ES-I3 (cell line): ENCODE data around the gene PNLIPRP2.

Experiments used
- H3K36me3 ChIP-seq: 2 replicates; pipeline ENCODE4 v1.6.1; 2013; ENCODE audit warnings: mild to moderate bottlenecking, low read length, control low read depth, moderate library complexity; ENCODE audit not compliant: insufficient read depth
- H3K4me1 ChIP-seq: 2 replicates; pipeline ENCODE4 v1.6.1; 2013; ENCODE audit warnings: mild to moderate bottlenecking, control low read depth, low read length; ENCODE audit not compliant: insufficient read depth
- H3K9ac ChIP-seq: 2 replicates; pipeline ENCODE4 v1.6.1; 2013; ENCODE audit warnings: low read depth, mild to moderate bottlenecking, low read length, moderate library complexity
- H3K9me3 ChIP-seq: 2 replicates; pipeline ENCODE4 v1.6.1; 2013; ENCODE audit warnings: mild to moderate bottlenecking, low read length, moderate library complexity; ENCODE audit not compliant: control insufficient read depth, insufficient read depth

Gene PNLIPRP2

DNA sequence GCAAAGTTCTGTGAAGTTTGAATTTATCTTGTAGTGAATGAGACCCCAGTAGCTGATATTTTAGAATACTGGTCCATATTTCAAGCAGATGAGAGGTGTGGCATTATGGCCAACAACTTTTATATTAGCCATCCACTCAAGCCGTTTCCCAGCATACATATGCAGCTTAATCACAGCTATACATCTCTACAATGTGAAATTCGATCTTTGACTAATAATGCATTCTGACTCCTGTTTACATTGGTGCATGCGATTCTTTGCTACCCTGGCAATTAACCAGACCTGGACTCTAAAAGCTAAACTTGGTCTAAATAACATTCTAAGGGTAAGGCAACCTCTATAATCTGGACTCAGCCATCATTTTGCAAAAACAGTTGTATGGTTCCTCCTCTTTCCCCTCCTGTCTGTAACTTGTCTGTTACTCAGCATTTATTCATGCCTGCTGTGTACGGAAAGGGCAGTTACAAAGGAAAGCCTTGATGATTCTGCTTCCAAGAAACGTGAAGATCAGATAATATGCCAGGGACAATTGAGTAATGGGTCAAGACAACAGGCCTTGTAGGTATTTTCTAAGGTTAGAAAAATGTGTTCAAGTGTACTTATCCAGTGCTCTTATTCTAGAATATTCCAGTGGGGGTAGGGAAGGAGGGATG lies 50.6 kb downstream of the PNLIPRP2 start:
- no peaks in the 10 kb centered on the region for H3K9me3 ChIP-seq
- H3K4me1 ChIP-seq, result peaks cover 8% of the 10 kb centered on the region
- H3K36me3 ChIP-seq, result no peaks in the 10 kb centered on the region
- no peak overlapping the region for H3K9ac ChIP-seq

GRCh38 chr10:116672891-116673290 lies 52.1 kb downstream of the PNLIPRP2 start:
- no peak overlapping the region for H3K9ac ChIP-seq
- no peaks in the 10 kb centered on the region for H3K9me3 ChIP-seq
- H3K4me1 ChIP-seq, result peaks cover 8% of the 10 kb centered on the region
- H3K36me3 ChIP-seq, result no peaks in the 10 kb centered on the region

GRCh38 chr10:116673866-116674265 lies 53.1 kb downstream of the PNLIPRP2 start:
- H3K4me1 ChIP-seq, result peaks cover 8% of the 10 kb centered on the region

GRCh38 chr10:116674901-116675423 lies 54.2 kb downstream of the PNLIPRP2 start:
- H3K9me3 ChIP-seq, result no peaks in the 10 kb centered on the region
- no peak overlapping the region for H3K9ac ChIP-seq
- H3K4me1 ChIP-seq, result peaks cover 6% of the 10 kb centered on the region
- no peaks in the 10 kb centered on the region for H3K36me3 ChIP-seq

More at GRCh38 chr10:116673866-116674265, 53.1 kb downstream of the PNLIPRP2 start:
- H3K36me3 ChIP-seq, result no peaks in the 10 kb centered on the region
- H3K9me3 ChIP-seq, result no peaks in the 10 kb centered on the region
- H3K9ac ChIP-seq, result no peak overlapping the region

GRCh38 chr10:116676118-116676517 lies 55.4 kb downstream of the PNLIPRP2 start:
- H3K9me3 ChIP-seq, result no peaks in the 10 kb centered on the region
- peaks cover 5% of the 10 kb centered on the region for H3K4me1 ChIP-seq
- H3K36me3 ChIP-seq, result no peaks in the 10 kb centered on the region
- H3K9ac ChIP-seq, result no peak overlapping the region

- Histone ChIP-seq H3K9ac (no peak overlapping the region), H3K9me3 (no peaks in the 10 kb centered on the region), H3K36me3 (no peaks in the 10 kb centered on the region; the same call in 1 of the 2 replicates), H3K4me1 (no peaks in the 10 kb centered on the region; the same call in 1 of the 2 replicates)
Observed at GRCh38 chr10:116676633-116677032, 55.9 kb downstream of the PNLIPRP2 start.

- Histone ChIP-seq H3K9me3 (no peaks in the 10 kb centered on the region), H3K36me3 (no peaks in the 10 kb centered on the region; the same call in 1 of the 2 replicates), H3K9ac (no peak overlapping the region), H3K4me1 (no peaks in the 10 kb centered on the region; the same call in 1 of the 2 replicates)
Observed at GRCh38 chr10:116679351-116679750, 58.6 kb downstream of the PNLIPRP2 start.

GRCh38 chr10:116683166-116683565 lies 62.4 kb downstream of the PNLIPRP2 start:
- peaks cover 4% of the 10 kb centered on the region; the same call in 1 of the 2 replicates for H3K4me1 ChIP-seq
- H3K9me3 ChIP-seq, result no peaks in the 10 kb centered on the region
- H3K9ac ChIP-seq, result no peak overlapping the region
- no peaks in the 10 kb centered on the region; the same call in 1 of the 2 replicates for H3K36me3 ChIP-seq

DNA sequence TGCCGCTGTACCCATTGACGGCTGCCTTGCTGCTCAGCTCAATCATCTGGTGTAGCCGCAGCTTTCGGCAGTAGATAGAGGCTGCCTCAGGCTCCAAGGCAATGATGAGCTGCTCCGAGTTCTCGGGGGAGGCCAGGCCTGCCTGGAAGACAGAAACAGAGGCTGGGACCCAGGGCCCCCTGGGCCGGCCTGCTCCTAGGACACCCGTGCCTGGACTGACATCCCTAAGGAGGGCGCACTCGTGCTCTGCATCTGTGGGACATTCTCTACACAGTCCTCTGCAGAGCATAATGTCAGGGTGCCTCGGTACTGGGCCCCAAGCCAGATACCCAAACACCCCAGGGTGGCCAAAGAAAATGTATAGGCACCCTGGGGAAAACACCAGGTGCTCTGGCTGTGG lies 63.1 kb downstream of the PNLIPRP2 start:
- Histone ChIP-seq H3K36me3 (no peaks in the 10 kb centered on the region; the same call in 1 of the 2 replicates), H3K9me3 (no peaks in the 10 kb centered on the region), H3K9ac (no peak overlapping the region), H3K4me1 (peaks cover 8% of the 10 kb centered on the region; the same call in 1 of the 2 replicates)

DNA sequence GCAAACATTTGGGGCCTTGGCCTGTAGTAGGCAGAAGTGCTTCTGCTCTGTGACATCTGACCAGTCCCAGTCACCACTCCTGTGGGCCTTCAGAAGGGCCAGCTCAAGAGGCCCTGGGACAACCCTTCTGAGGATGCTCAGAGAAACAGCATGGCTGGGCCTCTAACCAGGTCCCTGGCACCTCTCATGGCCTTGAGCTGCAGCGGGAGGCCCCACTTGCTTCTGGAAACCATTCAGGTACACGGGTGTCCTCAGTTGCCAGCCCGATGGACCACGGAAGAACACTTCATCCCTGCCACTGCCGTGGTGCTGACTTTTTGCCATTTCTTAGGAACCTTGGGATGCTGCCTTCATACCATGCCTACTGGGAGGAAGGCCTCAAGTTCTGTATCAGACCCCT lies 64.0 kb downstream of the PNLIPRP2 start:
- H3K9ac ChIP-seq, result no peak overlapping the region
- peaks cover 12% of the 10 kb centered on the region; the same call in 1 of the 2 replicates for H3K4me1 ChIP-seq
- no peaks in the 10 kb centered on the region for H3K9me3 ChIP-seq
- no peaks in the 10 kb centered on the region; the same call in 1 of the 2 replicates for H3K36me3 ChIP-seq

- Histone ChIP-seq H3K9me3 (no peaks in the 10 kb centered on the region), H3K36me3 (no peaks in the 10 kb centered on the region; the same call in 1 of the 2 replicates), H3K9ac (no peak overlapping the region), H3K4me1 (peaks cover 21% of the 10 kb centered on the region)
Observed at GRCh38 chr10:116685807-116686206, 65.1 kb downstream of the PNLIPRP2 start.

DNA sequence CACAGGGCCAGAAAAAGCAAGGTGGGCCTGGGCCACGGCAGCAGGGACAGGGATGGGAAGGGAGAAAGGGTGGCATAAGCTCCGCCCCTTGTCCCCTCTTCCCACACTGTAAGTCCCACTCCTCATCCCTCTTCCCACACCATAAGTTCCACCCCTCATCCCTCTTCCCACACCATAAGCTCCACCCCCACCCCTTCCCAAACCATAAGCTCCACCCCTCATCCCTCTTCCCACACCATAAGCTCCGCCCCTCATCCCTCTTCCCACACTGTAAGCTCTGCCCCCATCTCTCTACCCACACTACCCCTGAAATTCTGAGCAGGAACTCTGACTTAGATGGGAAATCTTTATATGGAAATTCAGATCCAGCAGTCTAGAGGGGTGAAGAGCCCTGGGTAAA lies 65.9 kb downstream of the PNLIPRP2 start:
- Histone ChIP-seq H3K9ac (no peak overlapping the region), H3K9me3 (no peaks in the 10 kb centered on the region), H3K36me3 (no peaks in the 10 kb centered on the region), H3K4me1 (peaks cover 27% of the 10 kb centered on the region)

DNA sequence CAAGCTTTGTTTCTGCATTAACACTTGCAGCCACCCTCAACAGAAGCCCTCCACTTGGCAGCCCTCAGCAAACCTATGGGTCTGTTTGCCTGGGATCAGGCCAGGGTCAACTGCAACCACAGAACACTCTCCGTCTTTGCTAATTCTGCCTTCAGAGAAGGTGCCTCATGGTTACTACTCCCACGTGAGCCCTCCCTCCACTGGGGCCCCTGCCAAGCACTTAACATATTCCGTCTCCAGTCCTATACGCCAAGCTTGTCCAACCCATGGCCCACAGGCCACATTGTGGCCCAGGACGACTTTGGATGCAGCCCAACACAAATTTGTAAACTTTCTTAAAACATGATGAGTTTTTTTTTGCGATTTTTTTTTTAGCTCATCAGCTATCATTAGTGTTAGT lies 66.9 kb downstream of the PNLIPRP2 start:
- Histone ChIP-seq H3K36me3 (no peaks in the 10 kb centered on the region), H3K4me1 (peaks cover 27% of the 10 kb centered on the region), H3K9me3 (no peaks in the 10 kb centered on the region), H3K9ac (no peak overlapping the region)

DNA sequence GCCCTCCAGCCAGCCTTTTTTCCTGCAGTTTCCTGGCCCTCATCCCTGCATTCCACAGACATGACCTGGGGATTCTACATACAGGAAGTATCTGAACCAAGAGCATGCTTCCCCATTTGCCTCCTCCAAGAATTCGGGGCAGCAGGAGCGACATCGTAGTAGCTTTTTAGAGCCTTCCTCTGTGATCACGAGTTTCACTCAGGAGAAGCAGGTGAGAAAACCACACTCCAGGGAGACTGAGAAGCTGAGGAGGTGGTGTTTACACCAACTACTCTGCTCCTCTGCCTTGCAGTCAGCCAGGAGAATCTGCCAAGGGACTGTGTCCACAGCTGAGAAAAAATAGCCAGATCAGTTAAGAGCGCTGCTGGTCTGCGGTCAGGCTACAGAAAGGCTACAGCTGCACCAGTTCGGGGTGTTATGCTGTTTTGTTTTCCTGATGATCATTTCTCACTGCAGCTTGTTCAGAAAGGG lies 67.5 kb downstream of the PNLIPRP2 start:
- Histone ChIP-seq H3K9me3 (no peaks in the 10 kb centered on the region), H3K9ac (no peak overlapping the region), H3K4me1 (peaks cover 27% of the 10 kb centered on the region)

More for the DNA sequence above, 67.5 kb downstream of the PNLIPRP2 start:
- no peaks in the 10 kb centered on the region for H3K36me3 ChIP-seq
